Mesenchymal stem cell (in vitro differentiated cells and primary cell): ENCODE data around the gene C22orf23.
A peak's percentile ranks its signal among the peaks of the same experiment; 100 is the strongest.

Experiments
- DNase-seq: peaks from one replicate; pipeline ENCODE4 v3.0.0-alpha.2; 2013
- H2AFZ ChIP-seq: one replicate; pipeline ENCODE4 v1.6.1; 2013; ENCODE audit warnings: low read depth, mild to moderate bottlenecking, control low read depth, inconsistent platforms, low read length, moderate library complexity
- H2AK5ac ChIP-seq: 2 replicates; pipeline ENCODE4 v1.6.1; 2013; ENCODE audit warnings: low read length, moderate library complexity, mild to moderate bottlenecking, inconsistent platforms; ENCODE audit not compliant: severe bottlenecking
- H2BK120ac ChIP-seq: one replicate; pipeline ENCODE4 v1.6.1; 2013; ENCODE audit warnings: low read depth, mild to moderate bottlenecking, inconsistent platforms, low read length, moderate library complexity
- H2BK12ac ChIP-seq, 2 experiments: one replicate each; pipeline ENCODE4 v1.6.1; 2013; ENCODE audit warnings: inconsistent platforms in 2 of 2, low read length in 2 of 2, mild to moderate bottlenecking in 2 of 2, moderate library complexity in 2 of 2, control low read depth in 1 of 2
- H2BK15ac ChIP-seq: one replicate; pipeline ENCODE4 v1.6.1; 2013; ENCODE audit warnings: mild to moderate bottlenecking, low read depth, inconsistent platforms; ENCODE audit not compliant: poor library complexity, severe bottlenecking
- H2BK5ac ChIP-seq: 2 replicates; pipeline ENCODE4 v1.6.1; 2013; ENCODE audit warnings: low read depth, mild to moderate bottlenecking, low read length, control low read depth, inconsistent platforms; ENCODE audit not compliant: poor library complexity, severe bottlenecking
- H3K14ac ChIP-seq, 2 experiments: one replicate each; pipeline ENCODE4 v1.6.1; 2013; ENCODE audit warnings: inconsistent platforms in 2 of 2, low read length in 2 of 2, control low read depth in 1 of 2, mild to moderate bottlenecking in 1 of 2, moderate library complexity in 1 of 2
- H3K18ac ChIP-seq, 2 experiments: one replicate each; pipeline ENCODE4 v1.6.1; 2013; ENCODE audit warnings: inconsistent platforms in 2 of 2, low read length in 2 of 2, control low read depth in 1 of 2, low read depth in 1 of 2, mild to moderate bottlenecking in 1 of 2
- H3K23ac ChIP-seq, 2 experiments: one replicate each; pipeline ENCODE4 v1.6.1; 2013; ENCODE audit warnings: inconsistent platforms in 2 of 2, low read length in 2 of 2, mild to moderate bottlenecking in 2 of 2, moderate library complexity in 2 of 2, control low read depth in 1 of 2
- H3K27ac ChIP-seq: 2 replicates; pipeline ENCODE4 v1.5.1; 2013; ENCODE audit warnings: mild to moderate bottlenecking, moderate library complexity, low read length, control low read depth, inconsistent platforms; ENCODE audit not compliant: poor library complexity, severe bottlenecking
- H3K27me3 ChIP-seq, 2 experiments: 2 replicates each; pipeline versions ENCODE4 v1.6.1 to v1.7.0; 2013; ENCODE audit warnings: low read length in 2 of 2, mild to moderate bottlenecking in 2 of 2, moderate library complexity in 2 of 2, control low read depth in 1 of 2, inconsistent platforms in 1 of 2; ENCODE audit not compliant: control insufficient read depth in 1 of 2, insufficient read depth in 1 of 2
- H3K36me3 ChIP-seq, 2 experiments: 2 replicates each; pipeline versions ENCODE4 v1.6.1 to v1.7.0; 2013; ENCODE audit warnings: low read length in 2 of 2, control low read depth in 1 of 2, inconsistent platforms in 1 of 2, low read depth in 1 of 2, mild to moderate bottlenecking in 1 of 2; ENCODE audit not compliant: insufficient read depth in 2 of 2, control insufficient read depth in 1 of 2
- H3K4ac ChIP-seq, 2 experiments: one replicate each; pipeline ENCODE4 v1.6.1; 2013; ENCODE audit warnings: inconsistent platforms in 2 of 2, low read length in 2 of 2, mild to moderate bottlenecking in 2 of 2, moderate library complexity in 2 of 2, control low read depth in 1 of 2, low read depth in 1 of 2
- H3K4me1 ChIP-seq: 2 replicates; pipeline ENCODE4 v1.6.1; 2013; ENCODE audit warnings: low read depth, low read length, control low read depth; ENCODE audit not compliant: control insufficient read depth, insufficient read depth
- H3K4me2 ChIP-seq: 2 replicates; pipeline ENCODE4 v1.6.1; 2013; ENCODE audit warnings: low read length, mild to moderate bottlenecking, inconsistent platforms; ENCODE audit not compliant: poor library complexity, severe bottlenecking
- H3K4me3 ChIP-seq, 2 experiments: 2 replicates each; pipeline versions ENCODE4 v1.5.1 to v1.7.0; 2013; ENCODE audit warnings: low read length in 2 of 2, mild to moderate bottlenecking in 2 of 2, control low read depth in 1 of 2, low read depth in 1 of 2; ENCODE audit not compliant: insufficient read depth in 1 of 2
- H3K79me1 ChIP-seq: replicated peaks from 2 replicates; pipeline ENCODE4 v1.6.1; 2013; ENCODE audit warnings: mild to moderate bottlenecking, control low read depth, low read length, inconsistent platforms; ENCODE audit not compliant: poor library complexity, severe bottlenecking
- H3K9ac ChIP-seq: 2 replicates; pipeline ENCODE4 v1.7.0; 2013; ENCODE audit warnings: mild to moderate bottlenecking, low read length, moderate library complexity
- H3K9me3 ChIP-seq: 2 replicates; pipeline ENCODE4 v1.7.0; 2013; ENCODE audit warnings: mild to moderate bottlenecking, low read length; ENCODE audit not compliant: control insufficient read depth
- H4K8ac ChIP-seq: one replicate; pipeline ENCODE4 v1.6.1; 2013; ENCODE audit warnings: inconsistent platforms, mild to moderate bottlenecking, low read length, moderate library complexity
- H4K91ac ChIP-seq: one replicate; pipeline ENCODE4 v1.6.1; 2013; ENCODE audit warnings: mild to moderate bottlenecking, low read length, inconsistent platforms
- WGBS: methylation state at CpG from one replicate; pipeline ENCODE4 v1.1.7; 2013; ENCODE audit warnings: mixed read lengths; 5-methylcytosine and 5-hydroxymethylcytosine counted together

The C22orf23 gene

GRCh38 chr22:37965940-37966664 lies 12.7 kb upstream of the C22orf23 start:
- H2BK12ac ChIP-seq: peak overlapping the region in 1 of 2 experiments; percentile 47
- no peak overlapping the region for H2BK120ac ChIP-seq
- no peak for DNase-seq
- WGBS: 78% methylated on average over 6 of the region's 9 CpGs
- H3K4me3 ChIP-seq: no peak overlapping the region
- no peaks in the 10 kb centered on the region for H3K9me3 ChIP-seq
- peak overlapping the region; percentile 87 for H2AK5ac ChIP-seq
- peaks cover 53 to 72% of the 10 kb centered on the region in 2 experiments for H3K36me3 ChIP-seq
- H3K14ac ChIP-seq: no peak overlapping the region
- H3K4me2 ChIP-seq: no peak overlapping the region
- no peak overlapping the region for H3K4ac ChIP-seq
- peaks cover 13% of the 10 kb centered on the region for H3K4me1 ChIP-seq
- peak overlapping the region in 1 of 2 experiments; percentile 18 for H3K18ac ChIP-seq
- no peaks in the 10 kb centered on the region for H3K27me3 ChIP-seq
- no peak overlapping the region for H3K23ac ChIP-seq
- peak overlapping the region; percentile 27 for H3K9ac ChIP-seq
- no peak overlapping the region for H2BK15ac ChIP-seq
- peaks cover 19% of the 10 kb centered on the region for H3K79me1 ChIP-seq
- no peak overlapping the region for H4K8ac ChIP-seq
- peak overlapping the region; percentile 51 for H2BK5ac ChIP-seq
- H3K27ac ChIP-seq: peak overlapping the region; percentile 67
- no peak overlapping the region for H2AFZ ChIP-seq
- no peak overlapping the region for H4K91ac ChIP-seq

GRCh38 chr22:37961062-37961461 lies 7.7 kb upstream of the C22orf23 start:
- 100% methylated on average over 2 of the region's 4 CpGs for WGBS
- Histone ChIP-seq H3K27ac (no peak overlapping the region), H3K14ac (no peak overlapping the region), H2BK120ac (no peak overlapping the region), H2BK12ac (no peak overlapping the region), H3K4me1 (peaks cover 3% of the 10 kb centered on the region), H3K27me3 (no peaks in the 10 kb centered on the region), H4K91ac (no peak overlapping the region), H3K79me1 (peaks cover 26% of the 10 kb centered on the region), H2BK15ac (no peak overlapping the region), H3K9ac (no peak overlapping the region), H3K4me3 (no peak overlapping the region), H3K4me2 (no peak overlapping the region), H2AFZ (no peak overlapping the region), H2BK5ac (no peak overlapping the region), H3K23ac (no peak overlapping the region), H3K4ac (no peak overlapping the region), H3K18ac (no peak overlapping the region), H2AK5ac (no peak overlapping the region), H3K9me3 (no peaks in the 10 kb centered on the region), H3K36me3 (peaks cover 61 to 78% of the 10 kb centered on the region in 2 experiments), H4K8ac (no peak overlapping the region)
- DNase-seq: no peak

GRCh38 chr22:37959231-37959825 lies 5.9 kb upstream of the C22orf23 start:
- Histone ChIP-seq H2BK12ac (no peak overlapping the region), H3K4ac (no peak overlapping the region)
- over 99% methylated on average over 17 of the region's 18 CpGs for WGBS

GRCh38 chr22:37957232-37957631 lies 3.8 kb upstream of the C22orf23 start:
- H3K9ac ChIP-seq: no peak overlapping the region
- peaks cover 28% of the 10 kb centered on the region for H3K79me1 ChIP-seq
- H3K4me3 ChIP-seq: no peak overlapping the region
- H3K9me3 ChIP-seq: no peaks in the 10 kb centered on the region
- H2BK5ac ChIP-seq: no peak overlapping the region
- H3K18ac ChIP-seq: no peak overlapping the region
- DNase-seq: no peak
- H3K4me2 ChIP-seq: no peak overlapping the region
- H3K23ac ChIP-seq: no peak overlapping the region
- no peaks in the 10 kb centered on the region for H3K27me3 ChIP-seq
- peaks cover 51 to 58% of the 10 kb centered on the region in 2 experiments for H3K36me3 ChIP-seq
- H3K4me1 ChIP-seq: peaks cover 11% of the 10 kb centered on the region
- no peak overlapping the region for H3K27ac ChIP-seq
- no peak overlapping the region for H2BK12ac ChIP-seq
- no peak overlapping the region for H2BK15ac ChIP-seq
- H2AK5ac ChIP-seq: no peak overlapping the region
- no peak overlapping the region for H4K91ac ChIP-seq
- no peak overlapping the region for H3K4ac ChIP-seq
- no peak overlapping the region for H3K14ac ChIP-seq
- no peak overlapping the region for H4K8ac ChIP-seq
- H2AFZ ChIP-seq: no peak overlapping the region
- 98% methylated on average over 4 of the region's 4 CpGs for WGBS
- H2BK120ac ChIP-seq: no peak overlapping the region

More at GRCh38 chr22:37959231-37959825, 5.9 kb upstream of the C22orf23 start:
- H3K79me1 ChIP-seq: peaks cover 29% of the 10 kb centered on the region
- no peak overlapping the region for H3K23ac ChIP-seq
- no peak overlapping the region for H2AK5ac ChIP-seq
- H3K9ac ChIP-seq: no peak overlapping the region
- no peak overlapping the region for H2BK15ac ChIP-seq
- H3K36me3 ChIP-seq: peaks cover 59 to 74% of the 10 kb centered on the region in 2 experiments
- no peak overlapping the region for H3K18ac ChIP-seq
- H3K4me1 ChIP-seq: peaks cover 3% of the 10 kb centered on the region
- no peak overlapping the region for H4K91ac ChIP-seq
- no peak overlapping the region for H3K27ac ChIP-seq
- no peak overlapping the region for H2AFZ ChIP-seq
- H2BK5ac ChIP-seq: no peak overlapping the region
- H4K8ac ChIP-seq: no peak overlapping the region
- no peak overlapping the region for H3K4me3 ChIP-seq
- H3K4me2 ChIP-seq: no peak overlapping the region
- H2BK120ac ChIP-seq: no peak overlapping the region
- H3K27me3 ChIP-seq: no peaks in the 10 kb centered on the region
- H3K14ac ChIP-seq: no peak overlapping the region
- no peaks in the 10 kb centered on the region for H3K9me3 ChIP-seq
- no peak for DNase-seq
